HG03097 (cell line): ENCODE results near the gene CISH.
A peak's percentile ranks its signal among the peaks of the same experiment; 100 is the strongest.

Source experiments
- ATAC-seq: cut with Tn5 transposase; IDR thresholded peaks from one replicate; pipeline ENCODE4 v1.9.1; 2021; ENCODE audit not compliant: unreplicated experiment, low FRiP score

The CISH gene

GRCh38 chr3:50615190-50615589 is 3.6 kb upstream of the CISH start:
- ATAC-seq, result no peak

GRCh38 chr3:50612970-50613846 is 1.6 kb upstream of the CISH start:
- no peak for ATAC-seq

- ATAC-seq, result no peak
Measured at GRCh38 chr3:50612234-50612882, 784 bp upstream of the CISH start.

GRCh38 chr3:50610992-50611463 is 546 bp downstream of the CISH start:
- no peak for ATAC-seq

GRCh38 chr3:50610181-50610971 is 1.2 kb downstream of the CISH start:
- ATAC-seq, result no peak

- no peak for ATAC-seq
Measured at GRCh38 chr3:50609763-50610085, 1.9 kb downstream of the CISH start.

- ATAC-seq, result no peak
Measured at GRCh38 chr3:50609071-50609762, 2.4 kb downstream of the CISH start.

- ATAC-seq, result no peak
Measured at GRCh38 chr3:50608278-50608677, 3.3 kb downstream of the CISH start.

- no peak for ATAC-seq
Measured at GRCh38 chr3:50607271-50608091, 4.1 kb downstream of the CISH start.

GRCh38 chr3:50606596-50606995 is 5.0 kb downstream of the CISH start:
- ATAC-seq, result no peak

- no peak for ATAC-seq
Measured at GRCh38 chr3:50605901-50606326, 5.7 kb downstream of the CISH start.

GRCh38 chr3:50604628-50605588 is 6.7 kb downstream of the CISH start:
- no peak for ATAC-seq

GRCh38 chr3:50604110-50604621 is 7.4 kb downstream of the CISH start:
- no peak for ATAC-seq

GRCh38 chr3:50603261-50604109 is 8.1 kb downstream of the CISH start:
- ATAC-seq, result no peak

GRCh38 chr3:50602595-50603191 is 8.9 kb downstream of the CISH start:
- no peak for ATAC-seq

GRCh38 chr3:50600841-50601591 is 10.6 kb downstream of the CISH start:
- ATAC-seq, result peak; percentile 74
